GM12892 (cell line): ENCODE results near the gene LAMA4.

ENCODE experiments used
- POLR2A ChIP-seq: IDR thresholded peaks from 2 replicates; pipeline ENCODE4 v1.6.1; 2011; ENCODE audit warnings: low read depth, low read length, control low read depth
- POLR2AphosphoS5 ChIP-seq: IDR thresholded peaks from 2 replicates; pipeline ENCODE4 v1.6.1; 2011; ENCODE audit warnings: low read depth, low read length, control low read depth
- TAF1 ChIP-seq: IDR thresholded peaks from 2 replicates; pipeline ENCODE4 v1.6.1; 2011; ENCODE audit warnings: low read depth, mild to moderate bottlenecking, control low read depth, low read length, borderline replicate concordance

DNA sequence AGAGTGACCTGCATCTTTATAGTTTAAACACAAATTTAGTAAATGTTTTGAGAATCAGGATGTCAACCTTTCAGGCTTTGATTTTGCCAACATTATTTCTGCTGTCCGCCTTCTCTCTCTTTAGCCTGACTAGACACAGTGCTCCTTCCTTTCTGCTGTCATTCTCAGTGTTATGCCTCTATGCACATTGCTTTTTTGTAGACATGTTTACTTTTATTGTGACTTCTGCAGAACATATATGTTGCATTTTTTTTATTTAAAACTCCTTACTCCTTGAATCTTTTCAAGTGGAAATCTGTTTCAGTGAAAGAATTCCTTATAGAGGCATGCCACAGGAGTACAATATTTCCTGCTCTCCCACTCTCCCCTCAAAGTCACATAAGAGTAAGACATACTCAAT, 64.2 kb downstream of the LAMA4 start:
- TF ChIP-seq POLR2A (no peak), POLR2AphosphoS5 (no peak), TAF1 (no peak)
